WERI-Rb-1 (cell line): ENCODE data around the gene PLAAT2.

Experiments used
- DNase-seq: peaks from one replicate; pipeline ENCODE4 v3.0.0-alpha.2; 2020
- H3K27ac ChIP-seq: fragments of 250-450 bp; sonication (Bioruptor Pico); 2 replicates; pipeline ENCODE4 v1.5.1; 2020; ENCODE audit warnings: mild to moderate bottlenecking, moderate library complexity
- H3K27me3 ChIP-seq: fragments of 250-450 bp; sonication (Bioruptor Pico); 2 replicates; pipeline ENCODE4 v1.5.1; 2021; ENCODE audit warnings: mild to moderate bottlenecking, low read depth, moderate library complexity; ENCODE audit not compliant: insufficient read depth, severe bottlenecking
- H3K36me3 ChIP-seq: fragments of 250-450 bp; sonication (Bioruptor Pico); 2 replicates; pipeline ENCODE4 v1.5.1; 2020; ENCODE audit warnings: mild to moderate bottlenecking, moderate library complexity
- H3K4me3 ChIP-seq: 2 replicates; pipeline ENCODE4 v1.5.1; 2011; ENCODE audit warnings: low read depth, mild to moderate bottlenecking, control low read depth, low read length
- H3K9me3 ChIP-seq: fragments of 250-450 bp; sonication (Bioruptor Pico); 2 replicates; pipeline ENCODE4 v1.5.1; 2021; ENCODE audit warnings: mild to moderate bottlenecking, moderate library complexity; ENCODE audit not compliant: severe bottlenecking
- TF ChIP-seq, protein P1 (sequence below): IDR thresholded peaks from 2 replicates; pipeline ENCODE4 v1.5.1; 2011; ENCODE audit warnings: low read depth, mild to moderate bottlenecking, control low read depth, inconsistent platforms, low read length

PLAAT2 gene

DNA sequence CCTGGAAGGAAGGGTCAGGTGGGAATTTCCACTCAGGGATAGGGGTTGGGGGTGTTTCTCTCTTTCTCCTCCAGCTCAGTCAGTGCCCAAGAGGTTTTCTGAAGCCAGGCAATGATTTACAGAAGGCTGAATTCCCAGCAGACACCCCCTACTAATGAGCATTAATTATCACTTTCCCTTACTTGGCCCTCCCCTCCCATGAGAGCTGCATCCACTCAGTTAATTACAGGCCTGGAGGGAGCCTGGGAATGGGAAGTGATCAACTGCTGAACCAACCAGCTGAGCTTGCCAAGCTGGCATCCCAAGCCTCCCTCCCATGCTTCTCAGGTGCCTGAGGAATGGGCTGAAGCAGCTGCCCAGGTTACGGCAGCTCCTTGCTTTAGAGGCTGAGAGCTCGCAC, 56.3 kb downstream of the PLAAT2 start:
- DNase-seq = no peak
- TF ChIP-seq, protein P1, sequence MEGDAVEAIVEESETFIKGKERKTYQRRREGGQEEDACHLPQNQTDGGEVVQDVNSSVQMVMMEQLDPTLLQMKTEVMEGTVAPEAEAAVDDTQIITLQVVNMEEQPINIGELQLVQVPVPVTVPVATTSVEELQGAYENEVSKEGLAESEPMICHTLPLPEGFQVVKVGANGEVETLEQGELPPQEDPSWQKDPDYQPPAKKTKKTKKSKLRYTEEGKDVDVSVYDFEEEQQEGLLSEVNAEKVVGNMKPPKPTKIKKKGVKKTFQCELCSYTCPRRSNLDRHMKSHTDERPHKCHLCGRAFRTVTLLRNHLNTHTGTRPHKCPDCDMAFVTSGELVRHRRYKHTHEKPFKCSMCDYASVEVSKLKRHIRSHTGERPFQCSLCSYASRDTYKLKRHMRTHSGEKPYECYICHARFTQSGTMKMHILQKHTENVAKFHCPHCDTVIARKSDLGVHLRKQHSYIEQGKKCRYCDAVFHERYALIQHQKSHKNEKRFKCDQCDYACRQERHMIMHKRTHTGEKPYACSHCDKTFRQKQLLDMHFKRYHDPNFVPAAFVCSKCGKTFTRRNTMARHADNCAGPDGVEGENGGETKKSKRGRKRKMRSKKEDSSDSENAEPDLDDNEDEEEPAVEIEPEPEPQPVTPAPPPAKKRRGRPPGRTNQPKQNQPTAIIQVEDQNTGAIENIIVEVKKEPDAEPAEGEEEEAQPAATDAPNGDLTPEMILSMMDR = no peak
- H3K27ac ChIP-seq = no peak overlapping the region
- H3K36me3 ChIP-seq = no peaks in the 10 kb centered on the region
- no peaks in the 10 kb centered on the region for H3K9me3 ChIP-seq
- peaks cover 24% of the 10 kb centered on the region for H3K27me3 ChIP-seq
- H3K4me3 ChIP-seq = no peak overlapping the region

DNA sequence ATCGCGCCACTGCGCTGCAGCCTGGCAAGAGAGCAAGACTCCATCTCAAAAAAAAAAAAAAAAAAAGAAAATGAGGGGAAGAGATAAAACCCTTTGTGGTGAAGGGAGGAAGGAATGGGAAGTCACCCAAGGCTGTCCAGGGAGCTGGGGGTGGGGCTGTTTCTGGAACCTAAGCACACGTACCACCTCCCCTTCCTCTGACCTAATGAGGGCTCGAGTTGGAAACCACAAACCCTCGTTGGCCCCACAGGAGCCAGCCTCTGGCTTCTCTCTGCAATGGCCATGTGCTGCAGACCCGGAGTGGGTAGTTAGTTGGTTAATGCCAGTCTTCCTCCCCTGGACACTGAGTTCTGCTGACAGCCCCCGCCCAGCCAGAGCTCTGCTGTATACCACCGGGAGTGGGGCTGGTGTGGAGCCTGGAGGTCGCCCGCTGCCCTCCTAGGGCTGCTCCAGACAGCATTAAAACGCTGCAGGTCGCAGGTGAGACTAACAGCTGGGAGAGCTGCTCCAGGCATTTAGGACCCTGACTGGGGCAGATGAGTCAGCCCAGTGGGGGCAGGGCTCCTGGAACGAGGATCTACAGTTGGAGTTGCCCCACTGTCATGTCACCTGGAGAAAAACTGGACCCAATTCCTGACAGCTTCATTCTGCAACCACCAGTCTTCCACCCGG, 57.2 kb downstream of the PLAAT2 start, which contains the start of gene LGALS12:
Gene LGALS12 (plus strand): TSS at position 228 of the 672 bp plus-strand sequence. CDS start 375 bp downstream, at position 603.
- no peaks in the 10 kb centered on the region for H3K9me3 ChIP-seq
- no peaks in the 10 kb centered on the region for H3K36me3 ChIP-seq
- peaks cover 24% of the 10 kb centered on the region for H3K27me3 ChIP-seq
- no peak for DNase-seq
- TF ChIP-seq, protein P1 = no peak
- no peak within 1 kb of the TSS for H3K27ac ChIP-seq
- no peak within 1 kb of the TSS for H3K4me3 ChIP-seq

DNA sequence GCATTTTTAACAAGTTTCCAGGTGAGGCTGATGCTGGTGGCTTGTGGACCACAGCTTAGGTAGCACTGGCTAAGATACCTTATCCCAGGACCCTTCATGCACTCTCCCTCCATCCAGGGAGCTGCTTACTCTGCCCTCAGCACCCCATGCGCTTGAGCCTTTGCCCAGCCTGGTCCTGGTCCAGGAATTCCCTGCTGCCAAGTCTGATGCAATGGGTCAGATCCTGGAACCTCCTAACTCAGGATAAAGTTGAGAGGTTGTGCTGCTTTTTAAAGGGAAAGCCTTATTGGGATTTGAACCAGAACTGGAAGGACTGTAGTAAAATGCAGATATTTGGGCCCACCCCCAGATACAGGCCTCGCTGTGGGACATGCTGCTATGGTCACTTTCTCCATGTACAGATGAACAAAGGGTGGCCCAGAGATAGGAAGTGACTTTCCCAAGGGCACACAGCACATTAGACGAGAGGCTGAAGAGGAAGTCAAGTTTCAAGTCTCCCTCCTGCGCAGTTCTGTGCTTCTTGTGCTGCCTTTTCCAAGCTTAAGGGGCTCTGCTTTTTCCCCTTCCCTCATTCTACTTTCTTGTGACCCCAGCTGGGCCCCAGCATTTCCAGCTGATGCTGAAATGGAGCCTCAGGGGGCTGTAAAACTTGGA, 58.1 kb downstream of the PLAAT2 start:
- DNase-seq = no peak
- H3K4me3 ChIP-seq = no peak overlapping the region
- H3K27ac ChIP-seq = no peak overlapping the region
- H3K9me3 ChIP-seq = peaks cover 6% of the 10 kb centered on the region
- peaks cover 24% of the 10 kb centered on the region for H3K27me3 ChIP-seq
- no peaks in the 10 kb centered on the region for H3K36me3 ChIP-seq
- TF ChIP-seq, protein P1 = no peak

DNA sequence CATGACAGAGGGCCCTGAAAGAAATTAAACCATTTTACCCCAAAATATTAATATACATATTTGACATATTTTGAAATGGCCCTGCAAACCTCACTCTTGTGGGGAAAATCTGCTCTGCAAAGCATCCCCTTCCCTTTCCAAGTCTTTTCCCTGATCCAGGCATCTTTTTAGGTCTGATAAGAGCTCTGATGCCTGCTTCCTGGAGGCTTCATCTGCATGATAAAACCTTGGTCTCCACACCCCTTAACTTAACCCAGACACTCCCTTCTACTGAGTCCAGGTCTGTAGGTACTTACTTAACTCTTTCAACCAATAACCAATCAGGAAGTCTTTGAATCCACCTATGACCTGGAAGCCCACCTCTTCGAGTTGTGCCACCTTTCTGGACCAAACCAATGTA, 59.1 kb downstream of the PLAAT2 start:
- Histone ChIP-seq H3K27ac (no peak overlapping the region), H3K9me3 (peaks cover 14% of the 10 kb centered on the region), H3K4me3 (no peak overlapping the region), H3K36me3 (no peaks in the 10 kb centered on the region), H3K27me3 (peaks cover 24% of the 10 kb centered on the region)
- TF ChIP-seq, protein P1 = no peak
- no peak for DNase-seq

DNA sequence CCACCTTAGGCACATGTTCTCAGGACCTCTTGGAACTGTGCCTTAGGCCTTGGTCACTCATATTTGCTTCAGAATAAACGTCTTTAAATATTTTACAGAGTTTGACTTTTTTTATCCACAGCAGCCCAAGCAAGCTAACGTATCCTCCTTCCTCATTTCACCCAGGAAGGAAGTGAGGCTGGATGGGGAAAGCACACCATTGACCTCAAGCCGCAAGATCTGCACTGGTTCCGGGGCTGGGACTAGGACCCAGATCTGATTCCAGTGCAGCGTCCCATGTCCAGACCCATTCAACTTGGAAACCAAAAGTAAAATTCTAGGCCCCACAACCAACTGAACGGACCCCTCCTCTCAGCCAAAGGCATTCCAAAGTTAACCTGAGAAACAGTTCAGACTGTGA, 59.7 kb downstream of the PLAAT2 start:
- H3K27ac ChIP-seq = no peak overlapping the region
- DNase-seq = no peak
- no peaks in the 10 kb centered on the region for H3K36me3 ChIP-seq
- TF ChIP-seq, protein P1 = no peak
- no peak overlapping the region for H3K4me3 ChIP-seq
- H3K9me3 ChIP-seq = peaks cover 16% of the 10 kb centered on the region
- H3K27me3 ChIP-seq = peaks cover 23% of the 10 kb centered on the region
